Activated CD4-positive, CD25-positive, alpha-beta regulatory T cell treated with anti-CD3 and anti-CD28 coated beads, Interleukin-2, amount 50 U/mL, for 72 hours (primary cell): Measurements from ENCODE around the gene REM2.

Source experiments
- DNase-seq: peaks from one replicate; pipeline ENCODE4 v3.0.0; 2021

REM2 gene

DNA sequence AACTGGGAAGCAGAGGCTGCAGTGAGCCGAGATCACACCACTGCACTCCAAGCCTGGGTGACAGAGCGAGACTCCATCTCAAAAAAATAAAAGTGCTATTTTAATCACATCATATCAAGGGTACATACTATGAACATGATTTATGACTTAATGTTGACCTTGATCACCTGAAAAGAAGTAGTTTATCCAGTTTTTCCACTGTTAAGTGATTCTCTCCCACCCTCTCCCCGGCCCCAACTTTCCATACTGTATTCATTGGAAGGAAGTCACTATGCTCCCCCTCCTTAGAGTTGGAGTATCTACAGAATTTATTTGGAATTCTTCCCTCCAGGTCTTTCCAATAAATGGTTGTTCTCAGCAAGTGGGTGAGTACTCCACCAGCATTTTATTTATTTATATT lies 49.1 kb downstream of the REM2 start:
- DNase-seq: no peak

DNA sequence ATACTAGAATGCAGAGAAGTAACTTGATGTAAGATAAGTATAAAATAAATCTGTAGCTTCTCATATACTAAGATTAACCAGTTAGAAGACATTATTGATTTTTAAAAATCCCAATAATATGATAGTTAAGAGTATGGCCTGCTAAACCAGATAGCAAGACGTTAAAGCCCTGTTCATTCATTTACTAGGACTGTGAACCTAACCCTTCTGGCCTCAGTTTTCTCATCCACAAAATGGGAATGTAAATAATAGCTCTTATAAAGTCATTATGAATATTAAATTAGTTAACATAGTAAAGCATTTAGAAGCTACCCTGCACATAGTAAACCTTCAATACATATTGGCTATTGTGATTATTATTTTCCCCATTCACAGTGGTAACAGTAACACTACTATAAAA lies 52.1 kb downstream of the REM2 start:
- DNase-seq: no peak
